Measurements from ENCODE around the gene COL6A6. TPM values are rescaled to one million over a fixed set of nuclear protein-coding genes. Genes with fewer than 3 reads are reported as not detected.
A peak's percentile ranks its signal among the peaks of the same experiment; 100 is the strongest.

The COL6A6 gene
- total RNA-seq, 2 donors from 2014 or later: 0.33 to 0.40 TPM

DNA sequence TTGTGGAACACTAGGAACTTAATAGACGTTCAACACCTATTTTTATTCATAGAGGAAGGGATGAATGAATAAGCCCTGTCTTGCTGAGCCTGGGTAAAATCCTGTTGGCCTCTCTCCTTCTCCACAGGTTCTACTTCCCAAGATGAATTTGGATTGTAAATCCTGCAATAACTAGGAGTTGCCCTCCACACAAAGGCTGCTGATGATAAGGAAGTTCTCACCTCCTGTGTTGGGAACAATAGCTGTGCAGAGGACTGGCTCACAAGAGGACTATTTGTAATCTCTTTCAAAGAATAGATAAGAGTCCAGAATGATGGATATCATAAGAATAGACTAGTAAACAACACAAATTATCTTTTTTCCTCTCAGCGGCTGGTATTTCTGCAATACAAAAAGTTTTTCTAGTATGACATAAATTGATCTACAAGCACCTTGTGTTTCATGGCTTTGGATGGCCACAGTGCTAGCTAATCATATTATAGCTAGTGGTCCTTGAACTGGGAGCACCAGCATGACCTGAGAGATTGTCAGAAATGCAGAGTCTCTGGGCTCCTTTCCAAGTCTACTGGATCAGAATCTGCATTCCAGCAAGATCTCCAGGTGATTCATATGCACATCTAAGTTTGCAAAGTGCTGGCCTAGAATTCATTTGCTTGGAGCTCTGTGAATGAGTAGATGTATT, 28.1 kb upstream of the COL6A6 start:
- no peaks in the 10 kb centered on the region for H3K36me3 ChIP-seq (ENCODE audit: control insufficient read depth, insufficient read depth, low read length)
- H3K4me3 ChIP-seq (ENCODE audit: low read length): peak overlapping the region; percentile 64
- no peak overlapping the region for H3K27ac Mint-ChIP-seq
- peaks cover 12% of the 10 kb centered on the region for H3K27me3 Mint-ChIP-seq (ENCODE audit: insufficient read depth)
- no peaks in the 10 kb centered on the region for H3K36me3 Mint-ChIP-seq (ENCODE audit: low read depth)
- H3K4me3 Mint-ChIP-seq: no peak overlapping the region
- H3K9me3 ChIP-seq (ENCODE audit: control insufficient read depth, low read length): no peaks in the 10 kb centered on the region
- no peak overlapping the region for H3K27ac ChIP-seq (ENCODE audit: low read depth, low read length)
- peaks cover 18% of the 10 kb centered on the region for H3K4me1 ChIP-seq (ENCODE audit: control insufficient read depth, insufficient read depth, low read length)
- DNase-seq: peak; percentile 53
- H3K9me3 Mint-ChIP-seq: no peaks in the 10 kb centered on the region
- peaks cover 13% of the 10 kb centered on the region for H3K27me3 ChIP-seq (ENCODE audit: control insufficient read depth, insufficient read depth, low read length, poor library complexity, severe bottlenecking)
- no peak overlapping the region for H3K9ac ChIP-seq (ENCODE audit: extremely low read depth, low read length, poor library complexity, severe bottlenecking)
- 67% methylated on average over 2 of the region's 2 CpGs; no CpG with 5 or more reads in 1 of the 2 experiments for WGBS, 2 experiments (ENCODE audit: insufficient coverage in 1 of 2, insufficient read length in 1 of 2)
- H3K4me1 Mint-ChIP-seq: peaks cover 35% of the 10 kb centered on the region
- TF ChIP-seq, protein P1, sequence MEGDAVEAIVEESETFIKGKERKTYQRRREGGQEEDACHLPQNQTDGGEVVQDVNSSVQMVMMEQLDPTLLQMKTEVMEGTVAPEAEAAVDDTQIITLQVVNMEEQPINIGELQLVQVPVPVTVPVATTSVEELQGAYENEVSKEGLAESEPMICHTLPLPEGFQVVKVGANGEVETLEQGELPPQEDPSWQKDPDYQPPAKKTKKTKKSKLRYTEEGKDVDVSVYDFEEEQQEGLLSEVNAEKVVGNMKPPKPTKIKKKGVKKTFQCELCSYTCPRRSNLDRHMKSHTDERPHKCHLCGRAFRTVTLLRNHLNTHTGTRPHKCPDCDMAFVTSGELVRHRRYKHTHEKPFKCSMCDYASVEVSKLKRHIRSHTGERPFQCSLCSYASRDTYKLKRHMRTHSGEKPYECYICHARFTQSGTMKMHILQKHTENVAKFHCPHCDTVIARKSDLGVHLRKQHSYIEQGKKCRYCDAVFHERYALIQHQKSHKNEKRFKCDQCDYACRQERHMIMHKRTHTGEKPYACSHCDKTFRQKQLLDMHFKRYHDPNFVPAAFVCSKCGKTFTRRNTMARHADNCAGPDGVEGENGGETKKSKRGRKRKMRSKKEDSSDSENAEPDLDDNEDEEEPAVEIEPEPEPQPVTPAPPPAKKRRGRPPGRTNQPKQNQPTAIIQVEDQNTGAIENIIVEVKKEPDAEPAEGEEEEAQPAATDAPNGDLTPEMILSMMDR (conservative IDR thresholded peaks at IDR 0.05): no peak

- Histone ChIP-seq H3K9ac (ENCODE audit: extremely low read depth, low read length, poor library complexity, severe bottlenecking) (no peak overlapping the region), H3K36me3 (ENCODE audit: control insufficient read depth, insufficient read depth, low read length) (no peaks in the 10 kb centered on the region), H3K27ac (ENCODE audit: low read depth, low read length) (no peak overlapping the region), H3K9me3 (ENCODE audit: control insufficient read depth, low read length) (no peaks in the 10 kb centered on the region), H3K4me3 (ENCODE audit: low read length) (no peak overlapping the region), H3K4me1 (ENCODE audit: control insufficient read depth, insufficient read depth, low read length) (peaks cover 18% of the 10 kb centered on the region), H3K27me3 (ENCODE audit: control insufficient read depth, insufficient read depth, low read length, poor library complexity, severe bottlenecking) (peaks cover 13% of the 10 kb centered on the region)
- no peak overlapping the region for H3K27ac Mint-ChIP-seq
- no peaks in the 10 kb centered on the region for H3K36me3 Mint-ChIP-seq (ENCODE audit: low read depth)
- no peak for DNase-seq
- H3K9me3 Mint-ChIP-seq: no peaks in the 10 kb centered on the region
- no peak overlapping the region for H3K4me3 Mint-ChIP-seq
- TF ChIP-seq, protein P1 (conservative IDR thresholded peaks at IDR 0.05): no peak
- 95% methylated on average over 1 of the region's 1 CpG; no CpG with 5 or more reads in 1 of the 2 experiments for WGBS, 2 experiments (ENCODE audit: insufficient coverage in 1 of 2, insufficient read length in 1 of 2)
- H3K4me1 Mint-ChIP-seq: peaks cover 35% of the 10 kb centered on the region
- peaks cover 12% of the 10 kb centered on the region for H3K27me3 Mint-ChIP-seq (ENCODE audit: insufficient read depth)
Measured at GRCh38 chr3:130490241-130490640, 26.7 kb upstream of the COL6A6 start.

GRCh38 chr3:130491431-130491830, 25.5 kb upstream of the COL6A6 start:
- H3K27me3 ChIP-seq (ENCODE audit: control insufficient read depth, insufficient read depth, low read length, poor library complexity, severe bottlenecking): peaks cover 13% of the 10 kb centered on the region
- DNase-seq: no peak
- no peak overlapping the region for H3K27ac ChIP-seq (ENCODE audit: low read depth, low read length)
- 92 to 95% methylated on average over 6 of the region's 6 CpGs for WGBS, 2 experiments (ENCODE audit: insufficient coverage in 1 of 2, insufficient read length in 1 of 2)
- H3K4me3 ChIP-seq (ENCODE audit: low read length): no peak overlapping the region
- Mint-ChIP-seq H3K9me3 (no peaks in the 10 kb centered on the region), H3K4me3 (no peak overlapping the region), H3K27me3 (ENCODE audit: insufficient read depth) (peaks cover 9% of the 10 kb centered on the region), H3K4me1 (peaks cover 35% of the 10 kb centered on the region), H3K36me3 (ENCODE audit: low read depth) (no peaks in the 10 kb centered on the region), H3K27ac (no peak overlapping the region)
- H3K36me3 ChIP-seq (ENCODE audit: control insufficient read depth, insufficient read depth, low read length): no peaks in the 10 kb centered on the region
- no peak overlapping the region for H3K9ac ChIP-seq (ENCODE audit: extremely low read depth, low read length, poor library complexity, severe bottlenecking)
- H3K4me1 ChIP-seq (ENCODE audit: control insufficient read depth, insufficient read depth, low read length): peaks cover 18% of the 10 kb centered on the region
- H3K9me3 ChIP-seq (ENCODE audit: control insufficient read depth, low read length): no peaks in the 10 kb centered on the region
- TF ChIP-seq, protein P1 (conservative IDR thresholded peaks at IDR 0.05): no peak
